KMS-11 (cell line): ENCODE data around the gene DYNLRB1.

ENCODE experiments used
- H2AFZ ChIP-seq: fragments of 200-600 bp; sonication (generic); 2 replicates; pipeline ENCODE4 v1.6.1; 2016; ENCODE audit warnings: antibody characterized with exemption, mixed run types, low read depth
- H3K27ac ChIP-seq: fragments of 200-600 bp; sonication (generic); 2 replicates; pipeline ENCODE4 v1.6.1; 2016; ENCODE audit warnings: mild to moderate bottlenecking, mixed run types
- H3K27me3 ChIP-seq: fragments of 200-600 bp; sonication (generic); 2 replicates; pipeline ENCODE4 v1.6.1; 2017; ENCODE audit warnings: mild to moderate bottlenecking, low read depth, mixed run types, moderate library complexity; ENCODE audit not compliant: insufficient read depth
- H3K36me3 ChIP-seq: fragments of 200-600 bp; sonication (generic); 2 replicates; pipeline ENCODE4 v1.6.1; 2017; ENCODE audit warnings: mild to moderate bottlenecking, mixed run types; ENCODE audit not compliant: insufficient read depth
- H3K4me1 ChIP-seq: fragments of 200-600 bp; sonication (generic); 2 replicates; pipeline ENCODE4 v1.6.1; 2016; ENCODE audit warnings: mild to moderate bottlenecking, low read depth, mixed run types; ENCODE audit not compliant: poor library complexity, severe bottlenecking
- H3K4me2 ChIP-seq: fragments of 200-600 bp; sonication (generic); 2 replicates; pipeline ENCODE4 v1.7.0; 2016; ENCODE audit warnings: mild to moderate bottlenecking, mixed run types
- H3K4me3 ChIP-seq: fragments of 200-600 bp; sonication (generic); IDR thresholded peaks from 2 replicates; pipeline ENCODE4 v1.6.1; 2017; ENCODE audit warnings: low read depth, low read length, mixed read lengths; ENCODE audit not compliant: insufficient read depth
- H3K79me2 ChIP-seq: fragments of 200-600 bp; sonication (generic); 2 replicates; pipeline ENCODE4 v1.6.1; 2016; ENCODE audit warnings: low read depth, mixed run types; ENCODE audit not compliant: insufficient read depth
- H3K9ac ChIP-seq: fragments of 200-600 bp; sonication (generic); 2 replicates; pipeline ENCODE4 v1.6.1; 2016; ENCODE audit warnings: mild to moderate bottlenecking, mixed run types
- H4K20me1 ChIP-seq: fragments of 200-600 bp; sonication (generic); 2 replicates; pipeline ENCODE4 v1.6.1; 2016; ENCODE audit warnings: mild to moderate bottlenecking, mixed run types; ENCODE audit not compliant: insufficient read depth
- CTCF ChIP-seq: fragments of 200-600 bp; sonication (generic); conservative IDR thresholded peaks from 2 replicates; pipeline ENCODE4 v1.6.1; 2017; ENCODE audit warnings: low read depth, mild to moderate bottlenecking, antibody characterized with exemption, low read length, moderate library complexity, mixed read lengths

DYNLRB1 gene

GRCh38 chr20:34542439-34542838, 26.2 kb downstream of the DYNLRB1 start:
- H3K27me3 ChIP-seq = no peaks in the 10 kb centered on the region
- no peak overlapping the region for H2AFZ ChIP-seq
- no peak overlapping the region for H3K4me3 ChIP-seq
- no peak overlapping the region for H3K4me2 ChIP-seq
- no peaks in the 10 kb centered on the region for H4K20me1 ChIP-seq
- H3K4me1 ChIP-seq = peaks cover 5% of the 10 kb centered on the region
- H3K9ac ChIP-seq = no peak overlapping the region
- H3K79me2 ChIP-seq = no peaks in the 10 kb centered on the region
- no peak overlapping the region for H3K27ac ChIP-seq
- no peak for TF ChIP-seq CTCF
- no peaks in the 10 kb centered on the region for H3K36me3 ChIP-seq

- TF ChIP-seq CTCF = no peak
- Histone ChIP-seq H3K27me3 (no peaks in the 10 kb centered on the region), H3K9ac (no peak overlapping the region), H3K79me2 (no peaks in the 10 kb centered on the region), H3K36me3 (no peaks in the 10 kb centered on the region), H2AFZ (no peak overlapping the region), H3K27ac (no peak overlapping the region), H3K4me2 (no peak overlapping the region), H3K4me3 (no peak overlapping the region), H4K20me1 (no peaks in the 10 kb centered on the region), H3K4me1 (no peaks in the 10 kb centered on the region)
Observed at GRCh38 chr20:34543463-34544056, 27.3 kb downstream of the DYNLRB1 start.

GRCh38 chr20:34544109-34544796, 28.0 kb downstream of the DYNLRB1 start:
- no peak for TF ChIP-seq CTCF
- no peak overlapping the region for H3K4me2 ChIP-seq
- H3K27ac ChIP-seq = no peak overlapping the region
- H2AFZ ChIP-seq = no peak overlapping the region
- H3K9ac ChIP-seq = no peak overlapping the region
- H3K4me3 ChIP-seq = no peak overlapping the region
- H3K4me1 ChIP-seq = no peaks in the 10 kb centered on the region
- H3K27me3 ChIP-seq = no peaks in the 10 kb centered on the region
- H3K36me3 ChIP-seq = no peaks in the 10 kb centered on the region
- no peaks in the 10 kb centered on the region for H4K20me1 ChIP-seq
- H3K79me2 ChIP-seq = no peaks in the 10 kb centered on the region

- Histone ChIP-seq H4K20me1 (no peaks in the 10 kb centered on the region), H3K27me3 (no peaks in the 10 kb centered on the region), H3K9ac (no peak overlapping the region), H3K36me3 (no peaks in the 10 kb centered on the region), H2AFZ (no peak overlapping the region), H3K79me2 (no peaks in the 10 kb centered on the region), H3K4me3 (no peak overlapping the region), H3K27ac (no peak overlapping the region), H3K4me1 (no peaks in the 10 kb centered on the region), H3K4me2 (no peak overlapping the region)
- no peak for TF ChIP-seq CTCF
Observed at GRCh38 chr20:34546751-34547181, 30.5 kb downstream of the DYNLRB1 start.
